Heart right ventricle (tissue), 16 donors: ENCODE measurements around the gene MAP2K5. TPM values are rescaled to one million over a fixed set of nuclear protein-coding genes. Genes with fewer than 3 reads are reported as not detected.

Experiments
- ATAC-seq, 8 donors: fragments of 200-7000 bp; cut with Tn5 transposase; one replicate each; pipeline ENCODE4 v1.9.1; 2020; ENCODE audit warnings: mild to moderate bottlenecking in 8 of 8, moderate library complexity in 8 of 8, moderate number of reproducible peaks in 1 of 8
- DNase-seq, 2 donors: peaks; one replicate each; pipeline ENCODE4 v3.0.0-alpha.2; 2020
- H3K27ac ChIP-seq, 10 donors: fragments of 200-600 bp; sonication (generic) in 2 of 10; one replicate each; pipeline versions ENCODE4 v1.5.0 to v1.8.0; 2020 to 2022; ENCODE audit warnings: mild to moderate bottlenecking in 3 of 10
- H3K27me3 ChIP-seq, 7 donors: fragments of 200-600 bp; one replicate each; pipeline ENCODE4 v1.8.0; 2021 to 2022; ENCODE audit warnings: mild to moderate bottlenecking in 2 of 7
- H3K36me3 ChIP-seq, 9 donors: fragments of 200-600 bp; sonication (generic) in 1 of 9; one replicate each; pipeline versions ENCODE4 v1.5.0 to v1.8.0; 2020 to 2022; ENCODE audit warnings: mild to moderate bottlenecking in 2 of 9
- H3K4me1 ChIP-seq, 9 donors: fragments of 200-600 bp; sonication (generic) in 1 of 9; one replicate each; pipeline versions ENCODE4 v1.5.0 to v1.8.0; 2020 to 2022; ENCODE audit warnings: mild to moderate bottlenecking in 4 of 9
- H3K4me3 ChIP-seq, 10 donors: fragments of 200-600 bp; sonication (generic) in 2 of 10; one replicate each; pipeline versions ENCODE4 v1.5.0 to v1.8.0; 2020 to 2022; ENCODE audit warnings: mild to moderate bottlenecking in 7 of 10, moderate library complexity in 2 of 10
- H3K9me3 ChIP-seq, 11 donors: fragments of 200-600 bp in 10 of 11; sonication (generic) in 2 of 11; one replicate each; pipeline versions ENCODE4 v1.5.0 to v1.8.0; 2013 to 2022; ENCODE audit warnings: mild to moderate bottlenecking in 2 of 11, control low read depth in 1 of 11, moderate library complexity in 1 of 11
- CTCF ChIP-seq, 9 donors: fragments of 200-600 bp; sonication (generic) in 2 of 9; IDR thresholded peaks; one replicate each; pipeline versions ENCODE4 v1.5.0 to v1.8.0; 2021 to 2022; ENCODE audit warnings: antibody characterized with exemption in 9 of 9, mild to moderate bottlenecking in 5 of 9, moderate library complexity in 1 of 9
- WGBS, 2 donors: extraction: QIAGEN DNeasy Blood & Tissue Kit; methylation state at CpG; one replicate each; pipeline ENCODE4 v1.1.7; 2013; ENCODE audit warnings: inconsistent platforms in 1 of 2; 5-methylcytosine and 5-hydroxymethylcytosine counted together
- intact Hi-C, 10 donors: fragments of 100-400 bp; cut with DNase I; formaldehyde crosslinking; loops; one replicate each; pipeline versions ENCODE4 v1.11.1 to v1.14.2; 2022
- polyA plus RNA-seq, 2 donors: library from polyadenylated mRNA; stranded (reverse); fragments of 200-250 nt; gene quantifications; one replicate each; pipeline ENCODE4 v1.2.3, GENCODE V29; 2013
- total RNA-seq, 10 donors: library from RNA; stranded (reverse); fragmentation: NEBNext Ultra II Directional in 3 of 10; extraction: Animal tissue kit (Norgen Biotek cat#: 25700) in 3 of 10; gene quantifications; one replicate each; pipeline versions ENCODE4 v1.2.1 to v1.2.4, GENCODE V29; 2021 to 2023
- donor health status: Arrhythmogenic right ventricular cardiomyopathy.
- donor health status: ischemic (EF 13 %, LVEDD 7.1; RV severe dilation, severe dysfunction).
- donor health status: healthy with polysubstance abuse.
- donor health status: DM: no; HTN: yes; CAD: no.
- donor health status: DM: no; HTN: no; CAD: no.
- donor health status: ischemic (EF 25% LVEDD 6.9; RV normal size, moderate dysfunction).
- donor health status: ischemic (EF 25% LVEDD 5.7; RV mildly dilated, moderate dysfunction).
- donor health status: healthy.
- donor health status: DM: yes; HTN: yes; CAD: no.
- donor health status: Ischemic cardiomyopathy.
- donor health status: ischemic (EF 35%, LVEDD 5.7; RV mildly dilated, moderate dysfunction).
- donor health status: nonischemic (EF 11% LVEDD 7.7; RV severe dilation, severe dysfunction).
- donor health status: DM: yes; HTN: yes; CAD: no.
- donor health status: PGD.
- donor health status: ischemic (EF 29% LVEDD 5.4; RV normal size, mild dysfunction).
- donor health status: nonischemic (EF 23%, LVEDD 6.1; RV moderate dilation, normal function).

Gene MAP2K5
- total and polyA plus RNA-seq, 12 donors = 7.7 to 34.3 (median 21.0) TPM

GRCh38 chr15:67506775-67507747 is 35.4 kb upstream of the MAP2K5 start:
- 93 to 94% methylated on average over 11 of the region's 11 CpGs for WGBS, 2 donors

DNA sequence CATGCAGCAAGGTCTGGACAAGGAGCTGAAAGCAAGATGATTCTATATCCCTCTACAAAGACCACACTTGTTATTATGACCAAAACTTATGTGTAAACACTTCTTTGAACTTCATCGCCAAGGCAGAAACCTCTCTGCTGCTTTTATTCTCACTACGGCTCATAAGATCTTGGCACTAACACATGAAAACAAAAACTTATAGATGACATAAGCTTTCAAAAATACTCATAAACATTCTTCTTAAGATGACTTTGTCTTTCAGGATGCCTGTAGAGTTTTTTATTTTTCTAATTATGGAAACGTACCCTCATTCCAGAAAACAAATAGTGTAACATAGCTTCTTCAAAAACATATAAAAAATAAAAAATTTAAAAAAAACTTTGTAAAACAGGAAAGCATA is 34.1 kb upstream of the MAP2K5 start:
- H3K36me3 ChIP-seq = peaks cover 0 to 51% (median 17%) of the 10 kb centered on the region in 9 donors
- intact Hi-C loops = no loop called here
- H3K27me3 ChIP-seq = no peaks in the 10 kb centered on the region
- no peaks in the 10 kb centered on the region for H3K9me3 ChIP-seq
- no peak for DNase-seq
- TF ChIP-seq CTCF (IDR thresholded peaks at IDR 0.05) = no peak
- no peak for ATAC-seq
- no peak overlapping the region for H3K4me3 ChIP-seq
- H3K27ac ChIP-seq = no peak overlapping the region
- 93 to 95% methylated on average over 3 of the region's 3 CpGs for WGBS, 2 donors
- peaks cover 0 to 17% (median 0%) of the 10 kb centered on the region in 9 donors for H3K4me1 ChIP-seq

More at GRCh38 chr15:67506775-67507747, 35.4 kb upstream of the MAP2K5 start:
- no peaks in the 10 kb centered on the region for H3K27me3 ChIP-seq
- ATAC-seq = peak in 1 of 8 donors; percentile 29
- no peak for TF ChIP-seq CTCF (IDR thresholded peaks at IDR 0.05)
- DNase-seq = no peak
- H3K4me1 ChIP-seq = peaks cover 0 to 17% (median 0%) of the 10 kb centered on the region in 9 donors
- H3K27ac ChIP-seq = no peak overlapping the region
- no peaks in the 10 kb centered on the region for H3K9me3 ChIP-seq
- H3K36me3 ChIP-seq = peaks cover 0 to 37% (median 4%) of the 10 kb centered on the region in 9 donors
- no peak overlapping the region for H3K4me3 ChIP-seq
- intact Hi-C loops = no loop called here

- Histone ChIP-seq H3K36me3 (peaks cover 0 to 66% (median 19%) of the 10 kb centered on the region in 9 donors), H3K27me3 (no peaks in the 10 kb centered on the region), H3K4me1 (peaks cover 0 to 17% (median 0%) of the 10 kb centered on the region in 9 donors), H3K4me3 (no peak overlapping the region), H3K27ac (no peak overlapping the region), H3K9me3 (no peaks in the 10 kb centered on the region)
- ATAC-seq (no peak), DNase-seq (no peak)
- no peak for TF ChIP-seq CTCF (IDR thresholded peaks at IDR 0.05)
- WGBS, 2 donors = 94 to 98% methylated on average over 4 of the region's 4 CpGs
- intact Hi-C loops = loop anchor here in 1 of 10 donors (10.0 kb wide), 1 partner anchor 325 kb away; no protein-coding TSS in a partner anchor
Measured at GRCh38 chr15:67509918-67510317, 32.6 kb upstream of the MAP2K5 start.

GRCh38 chr15:67510597-67511190 is 31.8 kb upstream of the MAP2K5 start:
- Histone ChIP-seq H3K36me3 (peaks cover 0 to 74% (median 19%) of the 10 kb centered on the region in 9 donors), H3K4me1 (peaks cover 0 to 17% (median 0%) of the 10 kb centered on the region in 9 donors), H3K27ac (no peak overlapping the region), H3K9me3 (no peaks in the 10 kb centered on the region), H3K27me3 (no peaks in the 10 kb centered on the region), H3K4me3 (no peak overlapping the region)
- DNase-seq (no peak), ATAC-seq (no peak)
- WGBS, 2 donors = 94 to 98% methylated on average over 7 of the region's 7 CpGs
- TF ChIP-seq CTCF (IDR thresholded peaks at IDR 0.05) = no peak
- intact Hi-C loops = loop anchor here in 1 of 10 donors (10.0 kb wide), 1 partner anchor 324 kb away; no protein-coding TSS in a partner anchor
